Esophagus (tissue), 2 donors: ENCODE data around the gene MLKL. TPM values are rescaled to one million over a fixed set of nuclear protein-coding genes. Genes with fewer than 3 reads are reported as not detected.

Source experiments
- H3K27ac ChIP-seq, 2 donors: one replicate each; pipeline ENCODE4 v1.5.1; 2013; ENCODE audit warnings: low read depth in 2 of 2, mild to moderate bottlenecking in 2 of 2, inconsistent platforms in 1 of 2, low read length in 1 of 2, moderate library complexity in 1 of 2
- H3K27me3 ChIP-seq, 2 donors: one replicate each; pipeline ENCODE4 v1.6.1; 2013; ENCODE audit warnings: low read length in 2 of 2, control low read depth in 1 of 2, mild to moderate bottlenecking in 1 of 2; ENCODE audit not compliant: insufficient read depth in 2 of 2, control insufficient read depth in 1 of 2
- H3K36me3 ChIP-seq, 2 donors: one replicate each; pipeline ENCODE4 v1.6.1; 2013; ENCODE audit warnings: low read length in 1 of 2; ENCODE audit not compliant: control insufficient read depth in 2 of 2, insufficient read depth in 2 of 2
- H3K4me1 ChIP-seq, 2 donors: one replicate each; pipeline ENCODE4 v1.6.1; 2013; ENCODE audit warnings: low read length in 1 of 2; ENCODE audit not compliant: control insufficient read depth in 2 of 2, insufficient read depth in 2 of 2
- H3K4me3 ChIP-seq, 2 donors: one replicate each; pipeline ENCODE4 v1.5.1; 2013; ENCODE audit warnings: low read length in 2 of 2, mild to moderate bottlenecking in 2 of 2, low read depth in 1 of 2, moderate library complexity in 1 of 2
- H3K9me3 ChIP-seq, 2 donors: one replicate each; pipeline ENCODE4 v1.6.1; 2013; ENCODE audit warnings: mild to moderate bottlenecking in 2 of 2, low read depth in 1 of 2, low read length in 1 of 2, moderate library complexity in 1 of 2; ENCODE audit not compliant: control insufficient read depth in 2 of 2, insufficient read depth in 1 of 2
- WGBS, 2 donors: extraction: QIAGEN DNeasy Blood & Tissue Kit; methylation state at CpG; one replicate each; pipeline ENCODE4 v1.1.7; 2013; 5-methylcytosine and 5-hydroxymethylcytosine counted together
- polyA plus RNA-seq, 2 donors: library from polyadenylated mRNA; stranded (reverse); fragments of 200-250 nt; gene quantifications; one replicate each; pipeline ENCODE4 v1.2.3, GENCODE V29; 2013
- donor health status: healthy with polysubstance abuse.
- donor health status: Bipolar disorder and iron deficiency.

The MLKL gene
- polyA plus RNA-seq, 2 donors = 12.3 to 18.7 TPM

DNA sequence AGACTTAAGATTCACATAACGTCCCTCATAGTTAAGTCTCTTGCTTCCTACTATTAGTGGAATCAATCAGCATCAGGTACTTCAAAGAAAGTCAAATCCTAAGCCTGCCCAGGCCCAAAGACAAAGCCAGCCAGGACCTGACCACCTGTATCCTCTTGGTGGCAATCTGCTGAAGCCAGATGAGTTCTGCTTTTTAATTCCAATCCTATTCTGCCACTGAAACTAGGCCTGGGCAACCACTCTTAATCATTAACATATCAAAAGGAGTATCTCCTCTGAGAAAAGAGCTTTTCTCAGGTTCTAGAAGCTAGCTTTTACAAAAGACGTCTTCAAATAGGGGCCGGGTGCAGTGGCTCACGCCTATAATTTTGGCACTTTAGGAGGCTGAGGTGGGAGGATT lies 78.7 kb downstream of the MLKL start:
- Histone ChIP-seq H3K27me3 (no peaks in the 10 kb centered on the region), H3K9me3 (no peaks in the 10 kb centered on the region), H3K27ac (no peak overlapping the region), H3K36me3 (peaks cover under 1 to 13% of the 10 kb centered on the region in 2 donors), H3K4me3 (no peak overlapping the region), H3K4me1 (no peaks in the 10 kb centered on the region)
- WGBS, 2 donors = 93 to 94% methylated on average over 4 of the region's 4 CpGs

Other genes with a start within 250 kb of the MLKL start
- gene GLG1, start 93.7 kb downstream of the MLKL start, polyA plus RNA-seq = 10 to 100 TPM; 17.9 to 20.6 TPM
- 10 to 100 TPM in 1 of 2 donors, 1 to 10 TPM in 1; 8.0 to 10.8 TPM for gene RFWD3, start 34.0 kb downstream of the MLKL start, polyA plus RNA-seq
- gene FA2H, start 74.0 kb upstream of the MLKL start, polyA plus RNA-seq = 1 to 10 TPM; 4.7 to 4.8 TPM